ENCODE data around the gene KNCN. TPM values are rescaled to one million over a fixed set of nuclear protein-coding genes. Genes with fewer than 3 reads are reported as not detected.
A peak's percentile ranks its signal among the peaks of the same experiment; 100 is the strongest.

KNCN gene
- not detected in 3 replicates for total RNA-seq
- long read RNA-seq, result 0 reads

GRCh38 chr1:46551597-46552095 is at the start of gene KNCN:
Gene KNCN (minus strand): TSS chr1:46551647. CDS start chr1:46551215, 432 bp downstream.
- H3K27me3 Mint-ChIP-seq (ENCODE audit: low read depth), result peaks cover 31% of the 10 kb centered on the region
- no peak within 1 kb of the TSS for H3K4me3 Mint-ChIP-seq (ENCODE audit: unreplicated experiment)
- H3K36me3 Mint-ChIP-seq (ENCODE audit: low read depth), result no peaks in the 10 kb centered on the region
- H3K9me3 Mint-ChIP-seq (ENCODE audit: low read depth), result no peaks in the 10 kb centered on the region
- no peak within 1 kb of the TSS for H3K27ac Mint-ChIP-seq (ENCODE audit: unreplicated experiment)
- peaks cover 7% of the 10 kb centered on the region for H3K4me1 Mint-ChIP-seq (ENCODE audit: low read depth)
- peak; percentile 33 for DNase-seq (ENCODE audit: low spot score)
- TF ChIP-seq CTCF (IDR thresholded peaks at IDR 0.05), result no peak

DNA sequence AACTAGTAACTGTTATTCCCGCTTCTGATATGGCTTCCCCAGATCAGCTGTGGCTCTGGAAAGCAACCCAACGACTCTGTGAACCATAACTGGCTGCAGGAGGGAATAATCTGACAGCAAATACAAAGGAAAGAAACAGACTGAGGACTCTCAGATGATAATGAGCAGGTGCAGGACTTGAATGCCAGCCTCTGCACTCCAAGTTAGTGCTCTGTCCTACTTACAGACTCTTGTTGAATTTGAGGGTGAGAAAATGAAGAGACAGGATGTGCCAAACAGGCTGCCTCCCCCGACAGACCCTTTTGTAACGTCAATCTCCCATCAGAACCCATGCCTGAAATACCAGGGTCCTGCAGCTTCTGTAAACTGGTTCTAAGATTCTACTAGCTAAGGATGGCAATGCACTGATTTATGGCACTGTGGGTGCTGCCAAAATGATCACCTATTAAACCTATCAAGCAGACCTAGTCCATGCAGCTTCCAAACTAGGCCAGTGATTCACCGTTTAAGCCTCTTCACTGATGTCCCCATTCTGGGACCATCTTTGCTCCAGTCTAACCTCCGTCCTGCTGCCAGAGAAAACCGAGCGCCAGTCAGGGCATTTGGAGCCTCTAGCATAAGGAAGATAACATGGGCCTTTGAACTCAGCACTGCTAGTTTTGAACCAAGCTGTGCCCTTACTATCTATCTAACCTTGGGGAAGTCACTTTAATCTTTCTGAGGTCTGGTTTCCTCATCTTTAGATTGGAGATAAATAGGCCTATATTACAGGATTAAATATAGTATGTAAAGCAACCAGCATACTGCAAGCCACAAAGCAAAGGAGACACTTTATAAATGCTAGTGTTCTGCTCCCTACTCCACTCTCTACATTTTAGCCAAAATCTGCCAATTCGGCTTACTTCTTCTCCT is 47.9 kb upstream of the KNCN start:
- no peaks in the 10 kb centered on the region for H3K27me3 Mint-ChIP-seq (ENCODE audit: low read depth)
- peaks cover 25% of the 10 kb centered on the region for H3K4me1 Mint-ChIP-seq (ENCODE audit: low read depth)
- TF ChIP-seq CTCF (IDR thresholded peaks at IDR 0.05), result no peak
- no peak overlapping the region for H3K4me3 Mint-ChIP-seq (ENCODE audit: unreplicated experiment)
- H3K9me3 Mint-ChIP-seq (ENCODE audit: low read depth), result no peaks in the 10 kb centered on the region
- no peak overlapping the region for H3K27ac Mint-ChIP-seq (ENCODE audit: unreplicated experiment)
- H3K36me3 Mint-ChIP-seq (ENCODE audit: low read depth), result no peaks in the 10 kb centered on the region
- DNase-seq (ENCODE audit: low spot score), result no peak

DNA sequence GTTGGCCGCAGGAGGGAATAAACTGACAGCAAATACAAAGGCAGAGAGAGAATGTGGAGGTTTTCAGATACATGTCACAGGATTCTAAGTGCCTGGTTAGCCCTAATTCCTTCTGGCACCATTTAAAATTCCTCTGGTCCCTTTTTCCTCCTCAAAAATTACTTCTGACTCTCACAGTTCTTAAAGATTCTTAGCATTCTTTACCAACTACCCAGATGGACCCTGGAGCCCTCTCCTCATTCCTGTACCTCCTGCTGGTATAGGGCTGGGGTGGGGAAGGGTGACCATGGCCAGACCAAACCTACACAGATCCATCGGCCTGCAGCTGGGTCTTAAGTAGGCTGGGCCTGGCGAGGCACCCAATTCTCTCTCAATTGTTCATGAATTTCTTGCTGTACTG is 45.4 kb upstream of the KNCN start:
- Mint-ChIP-seq H3K36me3 (ENCODE audit: low read depth) (peaks cover 16% of the 10 kb centered on the region), H3K4me3 (ENCODE audit: unreplicated experiment) (no peak overlapping the region), H3K4me1 (ENCODE audit: low read depth) (peaks cover 13% of the 10 kb centered on the region), H3K27me3 (ENCODE audit: low read depth) (no peaks in the 10 kb centered on the region), H3K27ac (ENCODE audit: unreplicated experiment) (no peak overlapping the region), H3K9me3 (ENCODE audit: low read depth) (no peaks in the 10 kb centered on the region)
- TF ChIP-seq CTCF (IDR thresholded peaks at IDR 0.05), result no peak
- DNase-seq (ENCODE audit: low spot score), result no peak

DNA sequence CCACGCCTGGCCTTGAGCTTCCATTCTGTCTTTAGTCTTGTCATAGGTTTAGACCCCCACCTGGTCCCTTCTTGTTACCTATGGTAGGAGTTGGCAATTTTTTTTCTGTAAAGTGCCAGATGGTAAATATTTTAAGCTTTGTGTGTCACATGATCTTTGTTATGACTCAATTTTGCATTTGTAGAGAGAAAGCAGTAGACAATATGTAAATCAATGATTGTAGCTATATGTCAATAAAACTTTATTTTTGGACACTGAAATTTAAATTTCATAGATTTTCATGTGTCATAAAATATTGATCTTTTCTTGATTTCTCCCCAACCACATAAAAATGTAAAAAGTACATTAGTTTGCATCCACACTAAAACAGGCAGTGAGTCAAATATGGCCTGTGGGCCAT is 44.6 kb upstream of the KNCN start:
- no peaks in the 10 kb centered on the region for H3K9me3 Mint-ChIP-seq (ENCODE audit: low read depth)
- H3K27ac Mint-ChIP-seq (ENCODE audit: unreplicated experiment), result no peak overlapping the region
- H3K4me1 Mint-ChIP-seq (ENCODE audit: low read depth), result peaks cover 8% of the 10 kb centered on the region
- no peak overlapping the region for H3K4me3 Mint-ChIP-seq (ENCODE audit: unreplicated experiment)
- TF ChIP-seq CTCF (IDR thresholded peaks at IDR 0.05), result no peak
- H3K27me3 Mint-ChIP-seq (ENCODE audit: low read depth), result no peaks in the 10 kb centered on the region
- peaks cover 23% of the 10 kb centered on the region for H3K36me3 Mint-ChIP-seq (ENCODE audit: low read depth)
- DNase-seq (ENCODE audit: low spot score), result no peak

GRCh38 chr1:46595127-46595526 is 43.7 kb upstream of the KNCN start:
- TF ChIP-seq CTCF (IDR thresholded peaks at IDR 0.05), result no peak
- no peak for DNase-seq (ENCODE audit: low spot score)
- Mint-ChIP-seq H3K36me3 (ENCODE audit: low read depth) (peaks cover 28% of the 10 kb centered on the region), H3K4me1 (ENCODE audit: low read depth) (peaks cover 8% of the 10 kb centered on the region), H3K27ac (ENCODE audit: unreplicated experiment) (no peak overlapping the region), H3K27me3 (ENCODE audit: low read depth) (no peaks in the 10 kb centered on the region), H3K4me3 (ENCODE audit: unreplicated experiment) (no peak overlapping the region), H3K9me3 (ENCODE audit: low read depth) (no peaks in the 10 kb centered on the region)

All from chondrocyte (in vitro differentiated cells).